ENCODE results near the gene PJA1.

The PJA1 gene

GRCh38 chrX:69207216-69207615 lies 42.0 kb upstream of the PJA1 start:
- TF ChIP-seq TAF1 (IDR thresholded peaks at IDR 0.05; ENCODE audit: low read depth) (no peak), ZBTB7A (IDR thresholded peaks at IDR 0.05; ENCODE audit: low read depth) (no peak), RAD21 (IDR thresholded peaks at IDR 0.05; ENCODE audit: low read depth) (no peak), EGR1 (IDR thresholded peaks at IDR 0.05) (no peak), EP300 (IDR thresholded peaks at IDR 0.05; ENCODE audit: borderline replicate concordance) (no peak), TCF12 (IDR thresholded peaks at IDR 0.05; ENCODE audit: low read depth) (no peak), FOXM1 (IDR thresholded peaks at IDR 0.05; ENCODE audit: borderline replicate concordance, low read depth) (no peak), MAX (IDR thresholded peaks at IDR 0.05) (no peak), NFIC (IDR thresholded peaks at IDR 0.05) (no peak), REST (IDR thresholded peaks at IDR 0.05; ENCODE audit: low read depth) (no peak), TEAD4 (IDR thresholded peaks at IDR 0.05) (no peak), YY1 (IDR thresholded peaks at IDR 0.05; ENCODE audit: low read depth) (no peak)
- TF ChIP-seq, protein P1, sequence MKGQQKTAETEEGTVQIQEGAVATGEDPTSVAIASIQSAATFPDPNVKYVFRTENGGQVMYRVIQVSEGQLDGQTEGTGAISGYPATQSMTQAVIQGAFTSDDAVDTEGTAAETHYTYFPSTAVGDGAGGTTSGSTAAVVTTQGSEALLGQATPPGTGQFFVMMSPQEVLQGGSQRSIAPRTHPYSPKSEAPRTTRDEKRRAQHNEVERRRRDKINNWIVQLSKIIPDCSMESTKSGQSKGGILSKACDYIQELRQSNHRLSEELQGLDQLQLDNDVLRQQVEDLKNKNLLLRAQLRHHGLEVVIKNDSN (IDR thresholded peaks at IDR 0.05), result no peak

GRCh38 chrX:69203638-69204037 lies 38.4 kb upstream of the PJA1 start:
- no peak for TF ChIP-seq REST (IDR thresholded peaks at IDR 0.05; ENCODE audit: low read depth)
- TF ChIP-seq ZBTB7A (IDR thresholded peaks at IDR 0.05; ENCODE audit: low read depth), result no peak
- TF ChIP-seq CEBPB (IDR thresholded peaks at IDR 0.05), result no peak
- no peak for TF ChIP-seq FOXM1 (IDR thresholded peaks at IDR 0.05; ENCODE audit: borderline replicate concordance, low read depth)
- TF ChIP-seq RAD21 (IDR thresholded peaks at IDR 0.05; ENCODE audit: low read depth), result no peak
- no peak for TF ChIP-seq YY1 (IDR thresholded peaks at IDR 0.05; ENCODE audit: low read depth)
- no peak for TF ChIP-seq TAF1 (IDR thresholded peaks at IDR 0.05; ENCODE audit: low read depth)
- TF ChIP-seq MAX (IDR thresholded peaks at IDR 0.05), result no peak
- TF ChIP-seq CREB1 (IDR thresholded peaks at IDR 0.05; ENCODE audit: low read depth), result no peak
- TF ChIP-seq, protein P1 (IDR thresholded peaks at IDR 0.05), result no peak

DNA sequence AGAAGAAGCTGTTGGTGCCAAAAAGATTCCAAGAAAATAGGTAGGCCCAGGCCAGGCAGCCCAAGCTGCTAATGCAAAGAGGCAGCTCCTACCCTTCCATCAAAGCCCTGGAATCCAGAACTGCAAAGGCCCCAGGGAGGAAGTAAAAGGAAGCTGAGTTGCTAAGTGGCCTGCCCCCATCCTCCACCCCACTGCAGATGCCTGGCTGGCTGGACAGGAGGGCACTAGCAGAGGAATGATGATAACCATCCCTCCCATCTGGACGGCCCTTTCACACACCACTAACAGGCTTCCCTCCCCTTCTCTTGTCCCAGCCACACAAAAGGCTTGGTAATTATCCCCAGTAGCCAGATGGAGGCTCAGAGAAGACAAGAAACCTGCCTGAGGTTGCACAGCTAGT lies 32.4 kb upstream of the PJA1 start:
- no peak for TF ChIP-seq ZBTB7A (IDR thresholded peaks at IDR 0.05; ENCODE audit: low read depth)
- TF ChIP-seq TAF1 (IDR thresholded peaks at IDR 0.05; ENCODE audit: low read depth), result no peak
- TF ChIP-seq EGR1 (IDR thresholded peaks at IDR 0.05), result no peak
- no peak for TF ChIP-seq EP300 (IDR thresholded peaks at IDR 0.05; ENCODE audit: borderline replicate concordance)
- no peak for TF ChIP-seq CEBPB (IDR thresholded peaks at IDR 0.05)
- no peak for TF ChIP-seq TCF12 (IDR thresholded peaks at IDR 0.05; ENCODE audit: low read depth)
- TF ChIP-seq CREB1 (IDR thresholded peaks at IDR 0.05; ENCODE audit: low read depth), result no peak

DNA sequence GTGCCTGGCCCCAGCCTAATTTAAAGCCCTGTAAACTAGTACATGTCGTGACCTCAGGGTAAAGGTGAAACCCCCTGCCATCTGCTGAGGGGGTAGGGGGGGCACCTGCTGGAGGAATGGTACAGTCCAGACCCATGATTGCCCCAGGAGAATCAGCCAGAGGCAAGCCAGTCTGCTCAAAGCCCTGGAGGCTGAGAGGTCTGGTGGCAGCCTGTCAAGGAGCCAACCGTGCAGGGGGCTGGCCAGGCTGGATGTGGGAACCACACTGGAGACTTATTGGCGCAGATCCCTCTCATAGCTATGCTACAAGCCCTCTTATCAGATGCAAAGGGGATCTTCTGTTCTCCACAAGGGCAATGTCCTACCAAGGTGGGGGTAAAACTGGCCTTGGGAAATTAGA lies 31.4 kb upstream of the PJA1 start:
- no peak for TF ChIP-seq RAD21 (IDR thresholded peaks at IDR 0.05; ENCODE audit: low read depth)
- TF ChIP-seq CREB1 (IDR thresholded peaks at IDR 0.05; ENCODE audit: low read depth), result no peak
- TF ChIP-seq MAX (IDR thresholded peaks at IDR 0.05), result no peak
- no peak for TF ChIP-seq FOXM1 (IDR thresholded peaks at IDR 0.05; ENCODE audit: borderline replicate concordance, low read depth)
- TF ChIP-seq TEAD4 (IDR thresholded peaks at IDR 0.05), result no peak
- no peak for TF ChIP-seq ZBTB7A (IDR thresholded peaks at IDR 0.05; ENCODE audit: low read depth)
- TF ChIP-seq EP300 (IDR thresholded peaks at IDR 0.05; ENCODE audit: borderline replicate concordance), result no peak
- no peak for TF ChIP-seq NFIC (IDR thresholded peaks at IDR 0.05)

DNA sequence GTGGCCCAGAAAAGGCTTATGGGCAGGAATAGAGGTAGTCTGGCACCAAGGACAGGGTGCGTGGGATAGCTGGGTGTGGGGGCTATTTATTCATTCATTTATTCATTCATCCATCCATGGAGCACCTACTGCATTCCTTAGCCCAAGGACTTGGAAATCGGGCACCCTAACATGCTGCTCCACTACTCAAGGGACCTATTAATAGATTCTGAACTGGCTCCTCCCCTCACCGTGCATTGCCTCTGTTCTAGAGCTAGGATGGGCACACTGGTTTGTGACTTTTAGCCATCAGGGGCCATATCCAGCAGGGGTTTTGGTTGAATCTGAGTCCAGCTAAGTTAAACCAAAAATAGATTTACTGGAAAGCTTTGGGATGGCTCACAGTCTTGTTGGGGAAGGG lies 30.6 kb upstream of the PJA1 start:
- TF ChIP-seq ZBTB7A (IDR thresholded peaks at IDR 0.05; ENCODE audit: low read depth), result no peak
- no peak for TF ChIP-seq RAD21 (IDR thresholded peaks at IDR 0.05; ENCODE audit: low read depth)

DNA sequence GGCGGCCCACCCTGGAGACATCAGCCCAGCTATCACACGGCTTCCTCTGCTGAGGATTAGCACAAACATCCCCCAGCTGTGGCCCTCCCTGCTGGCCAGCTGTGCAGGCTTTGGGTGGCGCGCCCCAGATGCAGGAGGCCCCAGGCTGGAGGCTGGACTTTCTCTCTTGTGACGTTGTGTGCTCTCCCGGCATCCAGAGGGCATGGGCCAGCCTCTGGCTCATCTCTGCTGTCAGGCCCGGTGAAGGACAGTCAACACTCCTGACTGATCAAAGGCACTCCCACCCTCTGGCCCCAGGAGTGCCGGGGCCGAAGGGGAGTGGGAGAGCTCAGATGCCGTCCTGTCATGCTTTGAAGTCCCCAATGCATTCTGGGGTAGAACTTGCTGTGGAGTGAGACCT lies 29.9 kb upstream of the PJA1 start:
- TF ChIP-seq NFIC (IDR thresholded peaks at IDR 0.05) (no peak), TEAD4 (IDR thresholded peaks at IDR 0.05) (no peak), RAD21 (IDR thresholded peaks at IDR 0.05; ENCODE audit: low read depth) (no peak), CEBPB (IDR thresholded peaks at IDR 0.05) (no peak), FOXM1 (IDR thresholded peaks at IDR 0.05; ENCODE audit: borderline replicate concordance, low read depth) (no peak), EP300 (IDR thresholded peaks at IDR 0.05; ENCODE audit: borderline replicate concordance) (no peak), ZBTB7A (IDR thresholded peaks at IDR 0.05; ENCODE audit: low read depth) (no peak), MAX (IDR thresholded peaks at IDR 0.05) (no peak), CREB1 (IDR thresholded peaks at IDR 0.05; ENCODE audit: low read depth) (no peak), TCF12 (IDR thresholded peaks at IDR 0.05; ENCODE audit: low read depth) (no peak)
